Measurements from ENCODE around the gene WASHC4.

DNA sequence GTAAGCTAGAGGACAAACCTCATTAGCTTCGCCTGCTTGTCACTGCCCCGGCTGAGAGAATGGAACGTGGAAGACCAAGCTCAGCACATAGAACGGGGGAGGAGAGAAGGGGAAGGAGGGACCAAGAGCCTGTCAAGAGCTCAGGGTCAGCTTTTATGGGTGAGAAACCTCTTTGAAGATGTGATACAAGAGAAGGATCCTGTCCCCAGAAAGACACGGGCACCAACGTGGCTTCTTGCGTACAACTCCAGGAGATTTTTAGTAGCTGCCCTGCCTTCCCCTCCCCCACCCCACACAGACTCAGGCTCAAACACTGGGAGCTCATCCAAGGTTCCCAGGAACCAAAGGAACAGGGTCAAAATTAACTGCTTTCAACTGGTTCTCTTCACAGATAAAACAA is 93.8 kb downstream of the WASHC4 start:
- TF ChIP-seq, protein P1, sequence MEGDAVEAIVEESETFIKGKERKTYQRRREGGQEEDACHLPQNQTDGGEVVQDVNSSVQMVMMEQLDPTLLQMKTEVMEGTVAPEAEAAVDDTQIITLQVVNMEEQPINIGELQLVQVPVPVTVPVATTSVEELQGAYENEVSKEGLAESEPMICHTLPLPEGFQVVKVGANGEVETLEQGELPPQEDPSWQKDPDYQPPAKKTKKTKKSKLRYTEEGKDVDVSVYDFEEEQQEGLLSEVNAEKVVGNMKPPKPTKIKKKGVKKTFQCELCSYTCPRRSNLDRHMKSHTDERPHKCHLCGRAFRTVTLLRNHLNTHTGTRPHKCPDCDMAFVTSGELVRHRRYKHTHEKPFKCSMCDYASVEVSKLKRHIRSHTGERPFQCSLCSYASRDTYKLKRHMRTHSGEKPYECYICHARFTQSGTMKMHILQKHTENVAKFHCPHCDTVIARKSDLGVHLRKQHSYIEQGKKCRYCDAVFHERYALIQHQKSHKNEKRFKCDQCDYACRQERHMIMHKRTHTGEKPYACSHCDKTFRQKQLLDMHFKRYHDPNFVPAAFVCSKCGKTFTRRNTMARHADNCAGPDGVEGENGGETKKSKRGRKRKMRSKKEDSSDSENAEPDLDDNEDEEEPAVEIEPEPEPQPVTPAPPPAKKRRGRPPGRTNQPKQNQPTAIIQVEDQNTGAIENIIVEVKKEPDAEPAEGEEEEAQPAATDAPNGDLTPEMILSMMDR (IDR thresholded peaks at IDR 0.05) = no peak
- TF ChIP-seq POLR2A (IDR thresholded peaks at IDR 0.05) = no peak

Data from body of pancreas (tissue), 4 donors.